ENCODE results near the gene HEPHL1. TPM values are rescaled to one million over a fixed set of nuclear protein-coding genes. Genes with fewer than 3 reads are reported as not detected.
A peak's percentile ranks its signal among the peaks of the same experiment; 100 is the strongest.

The HEPHL1 gene
- total RNA-seq, 1 donor from 2014 or later, result not detected

DNA sequence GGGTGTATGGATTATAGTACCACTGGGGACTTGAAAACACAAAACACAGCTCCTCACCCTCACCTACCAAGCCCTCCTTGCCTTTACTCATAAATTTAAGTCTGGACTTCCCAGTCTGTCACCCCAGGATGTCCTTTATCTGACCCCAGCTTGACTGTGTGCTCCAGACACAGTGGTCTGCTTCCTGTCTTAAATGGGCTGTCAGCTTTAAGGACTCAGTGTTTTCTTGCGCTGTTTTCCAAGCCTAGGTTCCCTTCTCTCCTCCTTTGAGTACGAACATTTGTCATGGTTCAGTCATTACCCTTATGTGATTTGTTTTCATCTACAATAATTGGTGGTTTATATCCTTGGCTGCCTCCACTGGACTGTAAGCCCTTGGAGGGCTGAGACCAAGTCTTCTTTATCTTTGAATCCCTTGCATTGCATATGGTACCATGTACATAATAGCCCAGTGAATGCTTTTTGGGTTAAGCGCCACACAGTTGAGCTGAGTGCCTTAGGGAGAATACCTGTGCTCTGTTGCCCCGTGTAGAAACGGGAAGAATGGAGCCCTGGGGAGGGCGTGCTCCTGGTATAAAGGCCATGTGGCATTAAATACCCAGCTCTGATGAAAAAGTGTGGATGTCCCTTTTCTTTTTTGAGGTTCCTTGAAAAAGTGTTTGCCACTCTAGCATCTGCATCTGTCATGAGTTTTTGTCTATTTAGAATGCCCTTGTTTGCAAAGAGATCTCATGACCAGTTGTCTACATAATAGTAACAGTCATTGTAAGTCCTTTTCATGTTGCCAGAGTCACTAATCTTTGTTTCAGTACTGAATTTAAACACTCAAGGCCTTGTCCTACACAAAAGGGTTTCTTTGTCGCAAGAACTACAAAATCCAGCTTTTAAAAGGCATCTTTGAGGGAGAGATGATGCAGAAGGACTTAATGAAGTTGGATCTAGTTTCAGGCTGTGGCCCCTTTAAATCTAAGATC is 121.4 kb downstream of the HEPHL1 start:
- no peak for DNase-seq
- Histone ChIP-seq H3K36me3 (no peaks in the 10 kb centered on the region), H3K27ac (no peak overlapping the region), H3K4me1 (peaks cover 30% of the 10 kb centered on the region), H3K4me3 (no peak overlapping the region), H3K27me3 (ENCODE audit: low read depth) (no peaks in the 10 kb centered on the region), H3K9me3 (no peaks in the 10 kb centered on the region)
- TF ChIP-seq CTCF (IDR thresholded peaks at IDR 0.05), result no peak
- intact Hi-C loops (cut with DNase I), result no loop called here
- ATAC-seq, result peak in 1 of 2 donors; percentile 11

- no peaks in the 10 kb centered on the region for H3K9me3 ChIP-seq
- no peak overlapping the region for H3K4me3 ChIP-seq
- no peak overlapping the region for H3K27ac ChIP-seq
- no peaks in the 10 kb centered on the region for H3K36me3 ChIP-seq
- peaks cover 35% of the 10 kb centered on the region for H3K4me1 ChIP-seq
- no peaks in the 10 kb centered on the region for H3K27me3 ChIP-seq (ENCODE audit: low read depth)
- DNase-seq (no peak), ATAC-seq (no peak)
- TF ChIP-seq CTCF (IDR thresholded peaks at IDR 0.05), result no peak
- intact Hi-C loops (cut with DNase I), result no loop called here
Observed at GRCh38 chr11:94144216-94144615, 123.1 kb downstream of the HEPHL1 start.

DNA sequence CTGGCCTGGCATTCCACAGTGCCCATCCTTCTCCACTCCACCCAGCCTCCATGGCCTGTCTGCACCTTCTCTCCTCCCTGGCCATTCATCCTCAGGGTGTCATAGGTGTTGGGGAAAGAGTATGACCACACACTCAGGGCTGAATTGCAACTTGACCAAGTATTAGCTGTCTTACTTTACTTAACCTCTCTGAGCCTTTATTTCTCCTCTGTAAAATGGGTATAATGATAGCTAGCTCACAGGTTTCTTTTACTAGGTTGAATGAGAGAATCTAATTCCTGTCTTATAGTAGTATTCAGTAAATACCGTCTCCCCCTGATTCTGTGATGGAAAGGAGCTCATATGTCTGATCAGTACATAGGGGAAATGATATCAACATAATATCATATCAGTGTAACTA is 123.5 kb downstream of the HEPHL1 start:
- Histone ChIP-seq H3K36me3 (no peaks in the 10 kb centered on the region), H3K4me1 (peaks cover 37% of the 10 kb centered on the region), H3K27me3 (ENCODE audit: low read depth) (no peaks in the 10 kb centered on the region), H3K4me3 (no peak overlapping the region), H3K27ac (no peak overlapping the region), H3K9me3 (no peaks in the 10 kb centered on the region)
- intact Hi-C loops (cut with DNase I), result no loop called here
- ATAC-seq (no peak), DNase-seq (no peak)
- TF ChIP-seq CTCF (IDR thresholded peaks at IDR 0.05), result no peak

- no peak for TF ChIP-seq CTCF (IDR thresholded peaks at IDR 0.05)
- DNase-seq (no peak), ATAC-seq (no peak)
- Histone ChIP-seq H3K27me3 (ENCODE audit: low read depth) (no peaks in the 10 kb centered on the region), H3K27ac (no peak overlapping the region), H3K4me3 (no peak overlapping the region), H3K36me3 (no peaks in the 10 kb centered on the region), H3K9me3 (no peaks in the 10 kb centered on the region), H3K4me1 (peaks cover 34% of the 10 kb centered on the region)
- intact Hi-C loops (cut with DNase I), result no loop called here
Observed at GRCh38 chr11:94145431-94145830, 124.3 kb downstream of the HEPHL1 start.

GRCh38 chr11:94145916-94146315 is 124.8 kb downstream of the HEPHL1 start:
- no peak overlapping the region for H3K4me3 ChIP-seq
- ATAC-seq, result no peak
- H3K36me3 ChIP-seq, result no peaks in the 10 kb centered on the region
- H3K27ac ChIP-seq, result no peak overlapping the region
- no peak for TF ChIP-seq CTCF (IDR thresholded peaks at IDR 0.05)
- no peaks in the 10 kb centered on the region for H3K9me3 ChIP-seq
- DNase-seq, result no peak
- intact Hi-C loops (cut with DNase I), result no loop called here
- no peaks in the 10 kb centered on the region for H3K27me3 ChIP-seq (ENCODE audit: low read depth)
- peaks cover 38% of the 10 kb centered on the region for H3K4me1 ChIP-seq

All from lower lobe of right lung (tissue), 2 donors.